WTC11 (cell line): ENCODE data around the gene CD80.

ENCODE experiments used
- CREB1 ChIP-seq: sonication (generic); formaldehyde crosslinking; IDR thresholded peaks from 2 replicates; pipeline ENCODE4 v1.8.0; 2023; ENCODE audit warnings: mild to moderate bottlenecking, missing genetic modification reagents
- NR3C1 ChIP-seq: sonication (generic); formaldehyde crosslinking; conservative IDR thresholded peaks from 2 replicates; pipeline ENCODE4 v1.8.1; 2023; ENCODE audit warnings: low read depth, mild to moderate bottlenecking, missing genetic modification reagents
- SMAD4 ChIP-seq: sonication (generic); formaldehyde crosslinking; IDR thresholded peaks from 2 replicates; pipeline ENCODE4 v1.8.0; 2022; ENCODE audit warnings: mild to moderate bottlenecking, missing genetic modification reagents
- TEAD1 ChIP-seq: sonication (generic); formaldehyde crosslinking; IDR thresholded peaks from 2 replicates; pipeline ENCODE4 v1.8.0; 2022; ENCODE audit warnings: mild to moderate bottlenecking, missing genetic modification reagents
- TF ChIP-seq, protein P1 (sequence below): sonication (generic); formaldehyde crosslinking; IDR thresholded peaks from 2 replicates; pipeline ENCODE4 v1.8.1; 2023; ENCODE audit warnings: mild to moderate bottlenecking, moderate library complexity, missing genetic modification reagents

DNA sequence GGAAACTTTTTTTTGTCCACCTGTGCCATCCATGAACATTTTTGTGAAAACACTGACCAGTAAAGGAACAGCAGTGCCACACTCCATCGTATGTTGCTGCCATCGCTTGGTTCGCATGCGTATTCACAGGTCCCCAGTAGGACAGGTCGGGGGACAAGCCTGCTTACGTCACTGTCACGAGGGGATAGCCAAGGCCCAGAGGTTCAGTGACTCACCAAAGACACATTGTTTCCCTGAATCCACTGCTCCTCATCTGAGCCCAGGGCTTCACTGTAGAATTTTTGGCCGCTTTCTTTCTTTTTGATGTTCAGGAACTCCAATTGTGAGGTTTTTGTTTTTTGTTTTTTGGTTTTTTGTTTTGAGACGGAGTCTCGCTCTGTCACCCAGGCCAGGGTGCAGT lies 25.8 kb upstream of the CD80 start:
- TF ChIP-seq SMAD4 (no peak), CREB1 (no peak), NR3C1 (no peak), TEAD1 (CRISPR knock-in tag) (no peak)
- TF ChIP-seq, protein P1, sequence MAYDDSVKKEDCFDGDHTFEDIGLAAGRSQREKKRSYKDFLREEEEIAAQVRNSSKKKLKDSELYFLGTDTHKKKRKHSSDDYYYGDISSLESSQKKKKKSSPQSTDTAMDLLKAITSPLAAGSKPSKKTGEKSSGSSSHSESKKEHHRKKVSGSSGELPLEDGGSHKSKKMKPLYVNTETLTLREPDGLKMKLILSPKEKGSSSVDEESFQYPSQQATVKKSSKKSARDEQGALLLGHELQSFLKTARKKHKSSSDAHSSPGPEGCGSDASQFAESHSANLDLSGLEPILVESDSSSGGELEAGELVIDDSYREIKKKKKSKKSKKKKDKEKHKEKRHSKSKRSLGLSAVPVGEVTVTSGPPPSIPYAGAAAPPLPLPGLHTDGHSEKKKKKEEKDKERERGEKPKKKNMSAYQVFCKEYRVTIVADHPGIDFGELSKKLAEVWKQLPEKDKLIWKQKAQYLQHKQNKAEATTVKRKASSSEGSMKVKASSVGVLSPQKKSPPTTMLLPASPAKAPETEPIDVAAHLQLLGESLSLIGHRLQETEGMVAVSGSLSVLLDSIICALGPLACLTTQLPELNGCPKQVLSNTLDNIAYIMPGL (CRISPR knock-in tag), result no peak
